Right forelimb (tissue), 1 donor: ENCODE measurements around the gene SYNGR3.

Experiments used
- DNase-seq: peaks from one replicate; pipeline ENCODE4 v3.0.0-alpha.2; 2018

Gene SYNGR3

DNA sequence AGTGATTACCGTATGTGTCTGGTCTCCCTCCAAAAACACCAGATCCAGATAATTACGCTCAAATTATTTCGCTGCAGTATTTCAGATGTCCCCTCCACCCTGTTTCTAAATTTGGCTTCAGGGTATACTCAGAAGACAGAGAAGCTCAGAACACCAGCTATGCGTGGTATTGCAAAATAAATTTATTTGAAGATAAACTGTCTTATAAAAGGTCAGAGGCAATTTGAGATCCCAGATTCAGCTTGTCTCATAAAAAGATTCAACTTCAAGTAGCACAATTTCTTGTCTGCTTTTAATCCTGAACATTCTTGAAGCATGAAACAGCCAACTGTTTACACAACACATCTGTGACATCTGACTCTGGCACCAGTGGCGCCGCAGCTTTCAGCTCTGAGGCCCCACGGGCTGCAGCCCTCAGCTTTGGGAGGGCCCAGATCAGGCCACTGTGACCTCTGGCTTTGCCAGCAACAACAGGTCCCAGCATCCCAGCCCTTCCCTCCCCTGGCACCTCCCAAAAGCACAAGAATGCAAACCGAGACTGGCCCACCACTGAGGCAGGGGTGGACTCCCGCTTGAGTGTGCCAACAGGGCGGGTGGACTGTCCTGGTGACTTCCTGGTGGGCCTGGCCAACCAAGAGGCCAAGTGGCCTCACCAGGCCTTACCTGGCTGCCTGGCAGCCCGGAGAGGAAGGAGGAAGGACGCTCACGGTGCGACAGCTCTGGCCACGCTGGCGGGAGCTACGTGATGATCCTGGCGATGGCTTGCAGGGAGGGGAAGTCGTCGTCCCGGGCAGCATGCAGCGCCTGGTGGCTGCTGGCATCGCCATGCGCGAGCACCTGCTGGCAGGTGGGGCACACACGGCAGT, 8.0 kb downstream of the SYNGR3 start:
- no peak for DNase-seq

DNA sequence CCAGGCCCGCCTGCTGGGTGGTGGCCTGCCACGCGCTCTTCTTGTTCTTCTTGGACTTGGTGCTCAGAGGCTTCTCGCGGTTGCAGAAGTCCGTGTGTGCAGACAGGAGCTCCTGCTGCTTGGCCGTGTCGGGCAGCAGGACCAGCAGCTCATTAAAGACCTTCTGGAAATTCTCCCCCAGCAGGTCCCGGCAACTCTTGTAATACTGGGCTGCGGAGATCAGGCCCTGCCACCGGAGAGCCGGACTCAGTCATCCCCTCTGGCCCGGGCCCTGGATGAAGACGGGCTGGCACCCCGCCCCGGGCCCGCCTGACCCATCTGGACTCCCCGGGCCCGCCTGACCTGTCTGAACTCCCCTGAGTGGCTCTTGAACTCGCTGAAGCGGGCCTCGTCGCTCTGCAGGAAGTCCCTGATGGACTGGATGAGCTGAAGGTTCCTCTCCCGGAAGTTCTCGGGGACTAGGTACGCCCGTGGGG, 8.6 kb downstream of the SYNGR3 start:
- no peak for DNase-seq

DNA sequence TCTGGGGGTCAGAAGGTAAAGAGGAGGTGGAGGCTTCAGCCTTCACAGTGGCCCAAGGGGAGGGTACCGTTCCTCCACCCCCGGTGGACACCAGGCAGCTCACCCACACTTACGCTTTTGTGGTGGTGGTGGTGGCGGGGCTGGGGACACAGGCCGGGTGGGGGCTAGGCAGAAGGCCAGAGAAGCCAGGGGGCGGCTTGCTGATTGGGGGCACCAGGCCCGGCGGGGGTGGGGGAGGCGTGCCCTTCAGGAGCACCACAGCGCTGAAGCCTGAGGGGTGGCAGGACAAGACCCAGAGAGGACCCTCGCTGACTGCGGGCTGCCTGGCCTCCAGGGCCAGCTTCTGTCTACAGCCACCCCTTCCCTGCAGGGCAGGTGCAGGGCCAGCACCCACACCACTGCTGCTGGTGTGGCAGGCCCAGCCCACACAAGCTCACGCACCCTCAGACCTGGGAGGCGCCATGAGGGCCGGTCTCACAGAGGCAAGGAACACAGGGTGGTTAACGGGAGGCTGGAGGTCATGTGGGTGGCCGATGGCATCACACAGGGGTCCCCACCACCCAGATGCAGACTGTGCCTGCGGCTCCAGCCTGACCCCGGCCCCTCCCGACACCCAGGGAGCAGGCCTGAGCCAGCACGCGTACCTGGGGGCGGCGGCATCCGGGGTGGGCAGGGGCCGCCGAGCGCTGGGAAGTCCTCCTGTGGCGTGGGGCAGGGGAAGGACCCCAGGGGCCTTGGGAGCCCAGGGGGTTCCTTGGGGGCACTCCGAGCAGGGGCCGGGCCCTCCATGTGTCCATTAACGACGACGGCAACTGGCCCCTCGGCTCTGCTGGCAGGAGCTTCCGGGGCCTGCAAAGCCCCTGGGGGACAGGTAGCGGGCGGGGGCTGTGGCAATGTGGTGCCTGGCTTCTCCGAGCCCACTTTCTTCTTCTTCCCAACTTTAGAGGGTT, 9.4 kb downstream of the SYNGR3 start:
- no peak for DNase-seq

DNA sequence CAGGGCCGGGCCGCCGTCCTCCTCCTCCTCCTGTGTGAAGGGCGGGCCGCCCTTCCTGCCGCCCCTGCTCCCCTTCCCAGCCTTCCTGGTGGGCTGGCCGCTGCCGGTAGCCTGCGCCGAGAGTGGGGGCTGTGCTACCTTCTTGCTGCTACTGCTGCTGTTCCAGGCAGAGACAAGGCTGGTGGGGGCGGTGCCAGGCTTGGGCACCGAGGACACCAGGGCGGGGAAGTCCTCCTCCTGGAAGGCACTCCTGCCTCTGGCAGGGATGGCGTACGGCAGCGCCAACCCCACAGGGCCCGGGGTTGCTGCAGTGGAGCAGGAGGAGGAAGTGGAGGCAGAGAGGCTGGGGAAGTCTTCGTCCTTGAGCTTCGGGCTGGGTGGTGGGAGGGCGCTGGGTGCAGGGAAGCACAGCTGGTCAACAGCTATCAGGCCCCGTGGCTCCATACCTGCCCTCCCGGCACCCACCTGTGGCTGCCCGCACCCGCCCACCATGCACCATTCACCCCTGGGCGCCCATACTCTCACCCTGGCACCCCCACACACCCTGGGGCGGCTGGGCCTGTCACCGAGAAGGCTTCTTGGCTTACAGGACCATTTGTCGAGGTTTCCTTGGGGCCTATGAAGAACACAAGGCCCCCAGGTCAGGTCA, 10.2 kb downstream of the SYNGR3 start:
- no peak for DNase-seq

DNA sequence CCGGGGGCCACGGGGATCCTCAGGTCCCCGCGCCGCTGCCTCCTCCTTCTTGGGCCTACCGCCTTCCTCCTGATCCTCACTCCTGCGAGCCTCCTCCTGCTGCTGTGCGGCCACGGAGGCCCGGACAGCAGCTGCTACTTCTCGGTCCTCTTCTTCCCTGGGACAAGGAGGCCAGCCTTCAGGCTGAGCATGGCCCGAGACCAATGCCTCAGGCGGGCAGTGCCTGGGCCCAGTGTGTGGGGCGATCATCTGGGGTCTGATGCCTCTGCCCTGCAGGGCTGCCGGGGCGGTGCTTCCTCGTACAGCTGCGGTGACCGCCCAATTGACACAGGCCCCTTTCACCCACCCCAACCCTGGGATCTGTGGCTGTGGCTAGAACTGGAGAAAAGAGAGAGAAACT, 11.3 kb downstream of the SYNGR3 start:
- no peak for DNase-seq

DNA sequence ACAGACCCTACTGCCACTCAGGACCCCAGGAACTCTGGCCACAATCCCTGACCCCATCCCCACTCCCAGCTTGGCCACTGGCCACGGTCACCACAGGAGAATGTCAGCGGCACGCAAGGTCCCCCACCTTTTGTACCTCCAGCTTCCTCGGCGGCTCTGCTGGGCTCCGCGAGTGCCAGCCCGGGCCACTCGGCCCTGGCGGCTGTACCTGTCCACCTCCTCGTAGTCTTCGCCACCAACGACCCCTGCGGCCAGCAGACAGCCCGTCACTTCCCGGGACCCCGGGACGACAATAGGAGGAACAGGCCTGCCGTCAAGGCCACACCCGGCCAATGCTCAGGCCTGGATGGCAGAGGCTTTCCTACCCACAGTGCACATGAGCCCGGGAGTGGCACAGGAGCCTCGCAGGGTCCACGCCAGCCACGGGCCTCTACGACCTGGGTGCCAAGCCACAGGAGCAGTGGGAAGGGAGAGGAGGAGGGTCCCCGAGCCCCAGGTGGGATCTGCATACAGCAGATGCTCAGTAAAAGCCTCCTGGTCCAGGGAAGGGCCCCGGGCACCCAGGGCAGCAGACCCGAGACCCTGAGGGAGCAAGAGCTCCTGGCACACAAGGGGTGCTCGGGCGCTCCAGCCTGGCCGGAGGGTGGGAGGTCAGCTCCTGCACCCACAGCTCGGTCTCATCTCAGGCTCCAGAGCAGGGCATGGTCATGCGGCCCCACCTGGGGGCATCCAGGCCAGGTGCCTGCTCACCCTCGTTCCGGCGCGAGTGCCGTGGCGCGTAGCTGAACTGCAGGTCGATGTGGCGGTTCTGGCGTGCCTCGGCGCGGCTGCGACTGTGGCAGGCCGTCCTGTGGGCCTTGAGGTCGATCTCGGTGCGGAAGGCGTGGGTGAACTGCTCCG, 11.9 kb downstream of the SYNGR3 start:
- no peak for DNase-seq

DNA sequence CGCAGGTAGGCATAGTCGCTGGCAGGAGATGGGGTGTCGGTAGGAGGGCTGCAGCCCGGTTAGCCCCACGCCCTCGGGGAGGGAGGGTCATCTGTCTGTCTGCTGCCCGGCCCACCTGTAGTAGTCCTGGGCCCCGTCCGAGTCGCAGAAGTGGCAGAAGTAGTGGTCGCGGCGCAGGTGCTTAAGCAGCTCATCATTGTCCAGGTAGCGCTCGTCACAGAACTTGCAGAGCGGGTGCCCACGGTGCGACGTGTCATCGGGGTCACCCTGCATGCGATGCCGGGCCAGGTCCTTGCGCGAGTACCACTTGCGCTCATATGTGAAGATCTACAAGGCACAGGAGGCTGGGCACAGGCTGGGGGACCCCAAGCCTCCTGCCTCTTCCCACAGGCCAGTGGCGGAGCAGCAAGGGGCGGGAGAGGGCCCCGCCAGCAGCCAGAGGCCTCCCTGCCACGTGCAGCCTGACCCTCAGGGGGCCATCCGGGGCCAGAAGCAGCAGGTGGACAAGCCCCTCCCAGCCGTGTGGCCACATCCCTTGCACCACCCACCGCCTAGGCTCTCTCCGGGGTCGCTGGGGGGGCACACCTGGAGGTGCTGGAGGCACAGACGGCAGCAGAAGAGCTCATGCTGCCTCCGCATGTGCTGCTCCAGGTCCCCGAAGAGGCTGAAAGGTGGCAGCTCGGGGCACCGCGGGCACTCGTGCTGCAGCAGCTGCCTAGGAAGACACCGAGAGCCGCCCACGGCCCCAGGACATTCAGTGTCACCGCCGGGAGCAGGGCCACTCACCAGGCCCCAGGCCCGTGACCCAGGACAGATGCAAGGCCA, 12.8 kb downstream of the SYNGR3 start:
- no peak for DNase-seq

DNA sequence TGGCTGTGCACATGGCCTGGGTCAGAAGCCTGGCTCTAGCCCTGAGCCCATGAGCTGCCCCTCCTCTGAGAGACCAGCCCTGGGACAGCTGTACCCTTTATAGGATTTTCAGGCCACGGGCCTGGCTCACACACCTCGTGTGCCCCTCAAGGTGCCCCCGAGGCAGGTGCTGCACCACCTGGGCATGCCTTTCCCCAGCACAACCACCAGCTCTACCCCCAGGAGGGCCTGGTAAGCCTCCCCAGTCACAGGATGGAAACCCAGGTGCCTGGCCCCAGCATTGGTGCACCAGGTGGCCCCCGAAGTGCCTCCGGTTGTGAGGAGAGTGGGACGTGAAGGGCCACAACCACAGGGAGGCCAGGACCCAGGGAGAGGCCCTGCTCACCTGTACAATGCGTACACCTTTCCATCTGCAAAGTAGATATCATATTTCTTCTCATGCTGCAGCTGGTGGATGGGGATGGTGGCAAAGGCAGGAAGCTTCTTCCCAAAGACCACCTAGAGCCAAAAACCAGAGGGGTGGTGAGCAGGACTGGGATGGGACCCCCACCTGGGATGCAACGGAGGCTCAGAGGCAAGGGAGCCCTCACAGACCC, 13.6 kb downstream of the SYNGR3 start:
- no peak for DNase-seq

DNA sequence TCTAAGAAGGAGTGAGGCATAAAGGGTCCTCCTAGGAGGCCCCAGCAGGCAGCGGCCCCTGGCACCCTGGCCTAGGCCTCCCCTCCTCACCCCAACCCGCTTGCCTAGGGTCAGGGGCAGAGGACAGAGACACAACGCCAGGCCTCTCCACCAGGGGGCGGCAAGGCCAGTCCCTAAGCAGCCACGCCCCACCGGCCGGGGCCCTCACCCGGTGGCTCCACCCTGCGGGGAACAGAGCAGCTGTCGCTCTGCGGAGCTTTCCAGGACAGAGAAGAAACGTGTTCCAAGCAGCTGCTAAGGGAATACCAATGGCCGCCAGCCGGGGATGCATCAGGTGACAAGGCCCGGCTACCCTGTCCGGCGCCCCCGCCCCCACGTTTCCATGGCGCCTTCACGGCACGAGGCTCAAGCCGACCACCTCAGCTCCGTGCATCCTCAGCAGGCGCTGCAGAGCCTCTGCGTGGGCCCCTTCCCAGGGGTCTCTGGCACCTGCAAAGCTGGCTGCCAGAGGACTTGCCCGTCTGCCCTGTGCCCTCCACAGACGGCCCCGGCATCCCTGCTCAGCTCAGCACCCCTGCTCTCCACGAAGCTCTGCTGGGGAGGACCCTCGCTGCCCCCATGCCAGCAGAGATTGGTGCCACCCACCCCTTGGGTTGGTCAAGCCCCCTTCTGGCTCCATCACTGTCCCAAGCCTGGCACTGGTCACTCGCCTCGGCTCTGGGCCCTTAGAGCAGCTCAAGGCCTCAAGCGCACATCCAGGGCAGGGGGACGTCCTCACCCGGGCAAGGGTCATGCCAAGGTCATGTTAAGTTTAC, 14.3 kb downstream of the SYNGR3 start:
- DNase-seq: peak; percentile 91

DNA sequence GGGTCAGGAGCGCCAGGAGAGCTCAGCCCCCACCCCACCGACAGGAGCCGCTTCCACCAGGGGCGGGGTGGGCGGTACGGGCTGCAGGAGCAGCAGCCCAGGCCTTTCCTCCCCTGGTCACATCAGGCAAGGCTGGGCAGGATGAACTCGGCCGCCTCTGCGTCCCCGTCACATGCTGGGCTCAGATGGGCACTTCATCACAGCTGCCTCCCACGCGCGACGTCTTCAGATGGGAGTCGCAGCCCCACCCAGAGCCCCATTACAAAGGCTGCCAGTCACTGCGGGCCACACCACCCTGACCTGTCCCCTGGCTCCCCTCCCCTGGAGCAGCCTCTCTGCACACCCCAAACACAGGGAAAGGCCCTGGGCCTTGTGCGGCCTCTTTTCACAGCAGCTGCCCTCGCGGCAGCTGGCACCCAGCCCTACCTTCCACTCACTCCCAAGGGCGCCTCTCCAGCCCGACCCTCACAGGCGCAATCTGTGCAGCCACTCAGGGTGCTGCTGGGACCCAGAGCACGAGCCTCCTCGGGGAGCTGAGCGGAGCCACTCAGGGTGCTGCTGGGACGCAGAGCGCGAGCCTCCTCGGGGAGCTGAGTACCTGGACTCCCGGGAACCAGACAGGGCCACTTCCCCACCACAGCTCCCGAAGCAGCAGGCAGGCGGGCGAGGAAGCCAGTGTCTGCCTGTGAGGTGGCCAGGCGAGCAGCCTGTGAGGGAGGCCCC, 15.2 kb downstream of the SYNGR3 start:
- no peak for DNase-seq

DNA sequence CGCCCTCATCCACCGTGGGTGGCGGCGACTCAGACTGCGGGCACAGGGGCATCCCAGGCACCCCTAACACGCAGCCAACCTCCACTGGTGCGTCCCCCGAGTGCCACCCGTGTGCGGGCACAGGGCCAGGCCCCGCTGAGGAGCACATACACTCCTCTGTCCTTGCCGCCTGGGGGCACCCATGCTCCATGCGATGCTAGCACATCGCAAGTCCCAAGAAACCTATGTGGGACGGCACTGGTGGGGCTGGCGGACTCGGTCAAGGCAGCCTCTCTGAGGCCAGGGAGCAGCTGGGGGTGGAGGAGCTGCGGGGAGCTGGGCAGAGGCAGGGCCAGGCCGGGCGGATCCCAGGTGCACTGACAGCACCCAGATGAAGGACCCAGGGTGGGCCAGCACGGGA, 15.9 kb downstream of the SYNGR3 start:
- DNase-seq: no peak

DNA sequence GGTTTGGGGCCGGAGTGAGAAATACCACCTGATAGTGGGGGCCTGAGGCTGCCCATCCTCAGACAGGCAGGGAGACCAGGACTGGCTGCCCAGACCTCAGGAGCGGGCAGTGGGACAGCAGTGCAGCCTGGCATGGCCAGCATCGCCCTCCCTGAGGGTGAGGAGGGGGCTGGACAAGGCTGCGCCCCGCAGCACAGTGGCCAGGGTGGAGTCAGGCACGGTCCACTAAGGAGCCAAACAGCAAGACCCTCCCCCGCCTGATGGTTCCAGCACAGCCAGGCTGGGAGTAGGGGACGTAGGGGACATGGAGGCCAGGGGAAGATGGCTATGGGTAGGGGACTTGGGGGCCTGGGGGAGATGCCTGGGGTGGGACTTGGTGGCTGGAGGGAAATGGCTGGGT, 16.5 kb downstream of the SYNGR3 start:
- no peak for DNase-seq

DNA sequence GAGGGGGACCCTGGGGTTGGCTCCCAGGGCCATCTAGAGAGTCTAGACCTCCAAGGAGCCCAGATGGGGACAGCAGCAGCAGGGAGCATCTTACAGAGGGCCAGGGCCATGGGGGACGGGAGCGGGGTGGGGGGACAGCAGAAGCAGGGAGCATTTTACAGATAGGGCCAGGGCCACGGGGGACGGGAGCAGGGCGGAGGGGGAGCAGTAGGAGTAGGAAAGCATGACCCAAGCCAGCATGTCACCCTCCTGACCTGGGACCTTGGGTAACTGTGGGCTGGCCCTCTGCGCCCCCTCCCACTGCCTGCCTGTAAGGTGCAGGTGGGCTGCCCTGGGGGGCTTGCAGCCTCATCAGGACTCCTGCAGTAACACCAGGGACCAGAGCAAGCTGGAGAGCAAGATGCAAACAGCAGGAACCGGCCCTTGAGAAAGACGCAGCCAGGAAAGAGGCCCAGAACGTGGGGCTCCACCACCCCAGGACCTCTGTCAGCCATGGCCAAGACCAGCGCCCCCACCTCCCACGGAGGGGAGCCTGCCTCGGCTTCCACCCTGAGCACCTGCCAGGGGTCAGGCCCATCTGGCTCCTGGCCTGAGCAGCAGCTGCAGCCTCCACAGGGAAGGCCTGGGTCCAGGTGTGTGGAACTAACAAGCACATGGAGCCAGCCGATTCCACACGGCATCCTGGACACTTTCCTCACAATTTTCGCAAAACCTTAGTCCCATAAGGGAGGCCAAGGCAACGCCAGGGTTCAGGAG, 17.5 kb downstream of the SYNGR3 start:
- no peak for DNase-seq

DNA sequence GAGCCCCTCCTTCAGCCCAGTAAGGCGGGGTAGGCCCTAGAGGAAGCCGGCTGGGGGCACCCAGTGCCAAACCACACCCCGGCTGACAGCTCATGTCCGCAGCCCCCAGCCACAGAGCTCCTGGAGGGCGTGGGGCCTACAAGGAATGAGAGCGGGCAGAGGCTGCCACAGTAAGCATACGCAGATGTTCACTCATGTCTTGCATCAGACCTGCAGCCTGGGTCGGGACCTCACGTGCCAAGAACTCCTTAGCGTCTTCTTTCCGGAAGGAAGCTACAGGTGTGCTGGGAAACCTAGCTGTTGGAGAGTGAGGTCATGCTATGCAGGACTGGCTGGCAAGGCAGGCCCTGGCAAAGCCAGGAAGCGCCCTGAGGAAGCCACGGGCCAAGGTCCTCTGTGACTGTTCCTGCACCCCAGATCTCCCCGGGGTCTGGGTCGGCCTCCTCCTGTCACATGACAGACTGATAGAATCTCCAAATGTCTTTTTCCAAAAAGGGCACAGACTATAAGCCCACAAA, 18.3 kb downstream of the SYNGR3 start:
- no peak for DNase-seq

DNA sequence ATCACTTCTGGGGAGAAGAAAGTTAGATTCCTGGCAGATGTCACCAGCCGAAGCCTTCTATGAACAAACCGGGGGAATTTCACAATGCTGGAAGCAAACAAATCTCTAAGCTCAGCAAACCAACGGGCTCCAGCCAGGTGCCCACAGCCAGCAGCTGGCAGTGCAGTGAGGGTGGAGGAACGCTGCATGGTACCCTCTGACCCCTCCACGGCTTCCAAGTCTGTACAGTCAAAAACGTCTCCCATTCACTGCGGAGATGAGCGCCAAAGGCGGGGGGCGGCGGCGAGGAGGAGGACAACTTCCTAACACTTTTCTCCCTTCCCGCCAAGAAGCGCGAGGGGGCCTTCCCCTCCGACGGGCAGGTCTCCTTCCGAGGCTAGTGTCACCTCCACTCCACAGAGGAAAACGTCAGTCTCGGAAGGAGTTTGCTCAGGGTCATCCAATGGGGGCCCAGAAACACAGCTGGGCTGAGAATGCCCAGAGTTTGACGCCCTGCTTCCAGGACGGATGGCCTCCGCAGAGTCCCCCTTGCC, 18.9 kb downstream of the SYNGR3 start:
- DNase-seq: no peak

DNA sequence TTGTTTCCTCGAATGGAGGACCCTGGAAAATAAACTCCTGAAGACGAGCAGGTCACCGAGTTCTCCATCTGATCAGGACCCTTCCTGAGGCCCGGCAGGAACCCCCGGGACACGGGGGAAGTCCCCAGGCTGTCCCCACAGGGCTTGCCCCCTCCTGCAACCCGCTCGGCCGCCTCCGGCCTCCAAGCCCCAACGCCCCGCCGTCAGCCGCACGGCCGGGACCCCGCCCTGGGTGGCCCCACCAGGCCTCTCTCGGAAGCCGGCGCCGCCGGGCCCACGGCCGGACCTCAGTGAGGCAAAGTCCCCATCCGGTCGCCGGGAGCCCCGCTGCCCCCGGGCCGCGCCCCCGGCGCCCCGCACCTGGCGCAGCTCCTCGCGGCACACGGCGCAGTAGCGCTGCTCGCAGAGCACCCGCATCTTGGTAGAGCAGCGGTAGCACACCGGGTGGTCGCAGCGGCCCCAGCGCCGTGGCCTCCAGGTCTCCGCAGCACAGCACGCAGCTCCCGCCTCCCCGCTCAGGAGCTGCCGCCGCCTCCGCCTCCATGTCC, 19.5 kb downstream of the SYNGR3 start:
- DNase-seq: no peak

DNA sequence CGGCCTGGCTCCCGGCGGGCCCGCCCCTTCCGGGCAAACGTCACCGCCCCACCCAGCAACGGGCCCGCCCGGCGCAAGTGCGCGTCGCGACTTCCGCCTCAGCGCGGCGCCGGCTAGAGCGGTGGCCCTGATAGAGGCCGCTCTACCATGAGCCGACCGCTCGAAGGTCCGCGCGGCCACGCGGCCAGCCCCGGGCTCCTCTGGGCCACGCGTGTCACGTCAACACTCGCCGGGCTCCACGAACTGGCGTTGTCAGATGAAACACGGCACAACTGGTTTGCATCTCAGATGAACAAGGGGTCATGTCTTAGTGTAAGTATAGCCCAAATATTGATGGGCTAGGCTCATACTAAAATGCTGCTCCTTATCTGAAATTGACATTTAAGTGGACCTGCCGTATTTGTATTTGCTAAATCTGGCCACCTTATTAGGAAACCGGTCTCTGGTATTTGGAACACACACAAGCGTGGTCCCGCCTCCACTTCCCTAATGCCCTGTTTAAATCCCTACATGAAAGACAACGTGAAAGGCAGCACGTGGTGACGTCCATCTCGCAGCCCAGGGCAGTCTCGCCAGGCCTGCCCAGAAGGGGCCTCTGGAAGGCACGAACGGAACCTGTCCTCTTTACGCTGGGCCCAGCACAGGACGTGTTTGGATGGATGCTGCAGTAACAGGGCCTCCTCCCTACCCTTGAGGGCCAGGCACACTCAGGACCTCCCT, 20.2 kb downstream of the SYNGR3 start, which contains the start of gene ZNF598:
Gene ZNF598 (minus strand): TSS at position 31 of the 720 bp plus-strand sequence.
- peak; percentile 89 for DNase-seq
